Stomach (tissue), 9 donors: ENCODE measurements around the gene ENTPD8. TPM values are rescaled to one million over a fixed set of nuclear protein-coding genes. Genes with fewer than 3 reads are reported as not detected.

Source experiments
- DNase-seq, 2 donors: peaks; one replicate each; pipeline versions ENCODE4 v3.0.0 to v3.0.0-alpha.2; 2013 to 2019
- H3K27ac ChIP-seq, 5 donors: fragments of 200-600 bp in 4 of 5; sonication (generic) in 4 of 5; one replicate each; pipeline ENCODE4 v1.5.1; 2013 to 2019; ENCODE audit warnings: mild to moderate bottlenecking in 1 of 5, moderate library complexity in 1 of 5
- H3K27me3 ChIP-seq, 3 donors: fragments of 200-600 bp; sonication (generic); one replicate each; pipeline ENCODE4 v1.5.1; 2017 to 2019; ENCODE audit warnings: mixed run types in 1 of 3
- H3K36me3 ChIP-seq, 4 donors: fragments of 200-600 bp; sonication (generic); 1 replicate in 3 of 4; 2 replicates in 1 of 4; pipeline ENCODE4 v1.5.1; 2016 to 2019
- H3K4me1 ChIP-seq, 4 donors: fragments of 200-600 bp; sonication (generic); one replicate each; pipeline ENCODE4 v1.5.1; 2016 to 2019
- H3K4me3 ChIP-seq, 4 donors: fragments of 200-600 bp; sonication (generic) in 3 of 4; one replicate each; pipeline ENCODE4 v1.5.1; 2016 to 2019; ENCODE audit warnings: mild to moderate bottlenecking in 1 of 4
- H3K9me3 ChIP-seq, 4 donors: fragments of 200-600 bp; sonication (generic); one replicate each; pipeline ENCODE4 v1.5.1; 2016 to 2019
- CTCF ChIP-seq, 7 experiments: fragments of 450-650 bp in 4 of 7; fragments of 200-600 bp in 3 of 7; sonication (generic) in 3 of 7; IDR thresholded peaks; one replicate each; pipeline ENCODE4 v1.5.1; 2016 to 2019; ENCODE audit warnings: antibody characterized with exemption in 7 of 7, control low read depth in 2 of 7, mild to moderate bottlenecking in 1 of 7
- EP300 ChIP-seq: sonication (generic); formaldehyde crosslinking; IDR thresholded peaks from one replicate; pipeline ENCODE4 v1.6.1; 2017; ENCODE audit warnings: antibody characterized with exemption
- POLR2A ChIP-seq, 4 donors: fragments of 450-650 bp; IDR thresholded peaks; one replicate each; pipeline ENCODE4 v1.6.1; 2016; ENCODE audit warnings: antibody characterized with exemption in 4 of 4, control low read depth in 2 of 4, mild to moderate bottlenecking in 1 of 4, moderate library complexity in 1 of 4
- POLR2AphosphoS5 ChIP-seq, 3 donors: sonication (generic); formaldehyde crosslinking; IDR thresholded peaks; one replicate each; pipeline ENCODE4 v1.6.1; 2016; ENCODE audit warnings: antibody characterized with exemption in 3 of 3
- WGBS, 5 donors: extraction: QIAGEN DNeasy Blood & Tissue Kit in 3 of 5; methylation state at CpG; one replicate each; pipeline versions ENCODE4 v1.1.5 to v1.1.7; 2013 to 2018; 5-methylcytosine and 5-hydroxymethylcytosine counted together
- intact Hi-C: fragments of 100-400 bp; cut with DNase I; formaldehyde crosslinking; loops from one replicate; pipeline ENCODE4 v1.15.1; 2023; ENCODE audit warnings: low total_unique reads
- polyA plus RNA-seq, 3 donors: library from polyadenylated mRNA; stranded (reverse); fragments of 200-250 nt; gene quantifications; one replicate each; pipeline ENCODE4 v1.2.3, GENCODE V29; 2013
- total RNA-seq, 5 donors: library from RNA; depleted of rRNA; stranded (reverse); fragments of >200 nt; gene quantifications; one replicate each; pipeline versions ENCODE4 v1.1.0 to v1.2.3, GENCODE V29; 2014 to 2016
- donor health status: healthy with polysubstance abuse.
- donor health status: Bipolar disorder and iron deficiency.
- donor health status: healthy.

ENTPD8 gene
- total and polyA plus RNA-seq, 8 donors: 0.89 to 37.9 (median 6.8) TPM

DNA sequence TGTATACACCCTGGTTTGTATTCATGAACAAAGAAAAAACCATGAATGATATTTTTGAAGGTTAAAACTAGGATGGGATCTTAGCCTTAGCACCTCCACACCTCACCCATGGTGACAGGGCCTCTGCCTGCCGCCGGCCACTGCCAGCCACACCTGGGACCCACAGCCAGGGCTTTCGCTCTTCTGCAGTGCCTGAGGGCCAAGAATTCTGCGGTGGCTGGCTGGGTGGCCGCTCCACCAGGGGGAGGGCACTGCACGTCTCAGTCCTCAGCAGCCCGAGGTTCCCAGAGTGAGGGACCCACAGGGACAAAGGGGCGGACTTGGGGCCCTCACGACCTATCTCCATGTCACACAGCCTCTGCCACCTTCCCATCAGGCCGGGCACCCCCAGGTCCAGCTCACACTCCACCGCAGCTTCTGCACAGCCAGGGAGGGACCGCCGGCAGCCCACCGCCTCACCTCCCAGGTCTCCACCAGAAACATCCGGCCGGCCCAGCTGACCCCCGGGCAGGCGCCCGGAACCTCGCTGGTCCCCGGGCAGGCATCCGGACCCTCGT, 25.1 kb downstream of the ENTPD8 start:
- 94 to 96% (median 95%) methylated on average over 21 to 23 of the region's 23 CpGs for WGBS, 5 donors
- no peak overlapping the region for H3K4me3 ChIP-seq
- peaks cover 0 to 3% (median 0%) of the 10 kb centered on the region in 3 donors for H3K27me3 ChIP-seq
- no peak for TF ChIP-seq POLR2AphosphoS5 (IDR thresholded peaks at IDR 0.05)
- H3K4me1 ChIP-seq: peaks cover 9 to 50% (median 38%) of the 10 kb centered on the region in 4 donors
- DNase-seq: no peak
- peaks cover 0 to 10% (median 5%) of the 10 kb centered on the region in 4 donors for H3K36me3 ChIP-seq
- H3K9me3 ChIP-seq: no peaks in the 10 kb centered on the region
- H3K27ac ChIP-seq: no peak overlapping the region
- intact Hi-C loops: no loop called here

GRCh38 chr9:137415451-137415850, 25.7 kb downstream of the ENTPD8 start:
- TF ChIP-seq EP300 (no peak), POLR2A (IDR thresholded peaks at IDR 0.05) (no peak), CTCF (IDR thresholded peaks at IDR 0.05) (no peak), POLR2AphosphoS5 (IDR thresholded peaks at IDR 0.05) (no peak)
- Histone ChIP-seq H3K27me3 (peaks cover 0 to 3% (median 0%) of the 10 kb centered on the region in 3 donors), H3K4me3 (no peak overlapping the region), H3K9me3 (no peaks in the 10 kb centered on the region), H3K36me3 (peaks cover 0 to 10% (median 5%) of the 10 kb centered on the region in 4 donors), H3K27ac (no peak overlapping the region), H3K4me1 (peaks cover 12 to 52% (median 42%) of the 10 kb centered on the region in 4 donors)
- intact Hi-C loops: no loop called here
- 71 to 97% (median 90%) methylated on average over 2 to 5 of the region's 5 CpGs for WGBS, 5 donors
- DNase-seq: no peak

- peaks cover 16 to 50% (median 41%) of the 10 kb centered on the region in 4 donors for H3K4me1 ChIP-seq
- H3K27me3 ChIP-seq: peaks cover 0 to 8% (median 0%) of the 10 kb centered on the region in 3 donors
- peaks cover 0 to 6% (median 2%) of the 10 kb centered on the region in 4 donors for H3K36me3 ChIP-seq
- intact Hi-C loops: no loop called here
- no peak overlapping the region for H3K4me3 ChIP-seq
- WGBS, 5 donors: 74 to 82% (median 79%) methylated on average over 9 to 10 of the region's 10 CpGs
- H3K9me3 ChIP-seq: no peaks in the 10 kb centered on the region
- no peak for DNase-seq
- H3K27ac ChIP-seq: peak overlapping the region in 4 of 5 donors; percentile 76 to 88 (median 82)
- TF ChIP-seq POLR2AphosphoS5 (IDR thresholded peaks at IDR 0.05): no peak
- TF ChIP-seq CTCF (IDR thresholded peaks at IDR 0.05): no peak
- no peak for TF ChIP-seq EP300
- TF ChIP-seq POLR2A (IDR thresholded peaks at IDR 0.05): no peak
Observed at GRCh38 chr9:137412431-137412830, 28.7 kb downstream of the ENTPD8 start.

GRCh38 chr9:137411645-137412380, 29.3 kb downstream of the ENTPD8 start:
- H3K27me3 ChIP-seq: peaks cover 0 to 14% (median 5%) of the 10 kb centered on the region in 3 donors
- no peaks in the 10 kb centered on the region for H3K9me3 ChIP-seq
- H3K4me3 ChIP-seq: peak overlapping the region in 2 of 4 donors; percentile 10 to 31
- DNase-seq: peak; percentile 85 to 91
- WGBS, 5 donors: 11 to 27% (median 20%) methylated on average over 18 to 30 of the region's 30 CpGs
- H3K27ac ChIP-seq: peak overlapping the region; percentile 45 to 88 (median 78)
- intact Hi-C loops: no loop called here
- peaks cover 0 to under 1% (median 0%) of the 10 kb centered on the region in 4 donors for H3K36me3 ChIP-seq
- peaks cover 22 to 50% (median 48%) of the 10 kb centered on the region in 4 donors for H3K4me1 ChIP-seq
- TF ChIP-seq POLR2AphosphoS5 (IDR thresholded peaks at IDR 0.05): peak in 2 of 3 donors; percentile 17 to 62
- TF ChIP-seq CTCF (IDR thresholded peaks at IDR 0.05): no peak
- no peak for TF ChIP-seq POLR2A (IDR thresholded peaks at IDR 0.05)
- no peak for TF ChIP-seq EP300
